ENCODE measurements around the gene RBM24.
"Not testable (repeated sequence)": the region's sequence is repeated elsewhere in the genome, so short reads cannot be mapped to it uniquely, and the experiment has no call there.

RBM24 gene

DNA sequence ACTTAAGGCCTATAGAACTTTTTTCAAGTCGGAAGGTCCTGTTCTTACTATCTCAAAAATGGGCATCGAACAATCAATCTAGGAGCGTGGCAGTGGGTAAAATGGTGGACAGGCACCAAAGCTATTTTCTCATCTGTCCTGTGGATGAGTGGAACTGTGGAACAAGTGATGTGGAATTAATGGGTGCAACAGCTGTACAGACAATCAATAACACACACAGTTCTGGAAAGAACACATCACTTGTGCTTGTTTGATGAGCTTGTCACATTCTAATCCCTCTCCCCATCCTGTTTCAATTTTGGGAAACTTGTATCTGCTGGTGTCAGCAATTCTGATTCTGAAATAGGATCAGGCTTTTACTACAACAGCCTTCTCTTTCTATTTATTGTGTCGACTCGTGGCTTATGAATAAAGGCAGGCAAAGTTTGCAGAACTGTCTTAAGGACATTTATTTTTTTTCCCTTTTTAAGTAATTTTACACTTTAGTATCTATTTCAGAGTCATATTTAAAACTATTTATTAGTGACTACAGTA, 11.5 kb downstream of the RBM24 start:
- no peak for DNase-seq

DNA sequence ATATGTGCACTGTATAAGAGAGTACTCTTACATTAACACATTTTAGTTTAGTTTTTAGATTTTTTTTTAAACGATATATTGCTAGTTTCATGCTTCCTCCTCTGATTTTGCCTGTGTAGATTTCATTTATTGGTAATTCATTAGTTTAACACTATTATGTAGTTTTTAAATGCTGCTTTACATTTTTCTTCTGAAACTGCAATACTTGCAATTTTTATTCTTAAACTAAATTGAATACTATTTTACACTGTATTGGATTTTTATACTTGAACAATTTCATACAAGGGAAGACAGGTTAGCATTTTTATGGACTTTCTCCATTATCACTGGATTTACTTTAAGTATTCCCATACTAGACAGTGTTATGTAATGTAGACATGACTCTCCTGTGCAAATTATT, 12.2 kb downstream of the RBM24 start:
- DNase-seq: no peak

DNA sequence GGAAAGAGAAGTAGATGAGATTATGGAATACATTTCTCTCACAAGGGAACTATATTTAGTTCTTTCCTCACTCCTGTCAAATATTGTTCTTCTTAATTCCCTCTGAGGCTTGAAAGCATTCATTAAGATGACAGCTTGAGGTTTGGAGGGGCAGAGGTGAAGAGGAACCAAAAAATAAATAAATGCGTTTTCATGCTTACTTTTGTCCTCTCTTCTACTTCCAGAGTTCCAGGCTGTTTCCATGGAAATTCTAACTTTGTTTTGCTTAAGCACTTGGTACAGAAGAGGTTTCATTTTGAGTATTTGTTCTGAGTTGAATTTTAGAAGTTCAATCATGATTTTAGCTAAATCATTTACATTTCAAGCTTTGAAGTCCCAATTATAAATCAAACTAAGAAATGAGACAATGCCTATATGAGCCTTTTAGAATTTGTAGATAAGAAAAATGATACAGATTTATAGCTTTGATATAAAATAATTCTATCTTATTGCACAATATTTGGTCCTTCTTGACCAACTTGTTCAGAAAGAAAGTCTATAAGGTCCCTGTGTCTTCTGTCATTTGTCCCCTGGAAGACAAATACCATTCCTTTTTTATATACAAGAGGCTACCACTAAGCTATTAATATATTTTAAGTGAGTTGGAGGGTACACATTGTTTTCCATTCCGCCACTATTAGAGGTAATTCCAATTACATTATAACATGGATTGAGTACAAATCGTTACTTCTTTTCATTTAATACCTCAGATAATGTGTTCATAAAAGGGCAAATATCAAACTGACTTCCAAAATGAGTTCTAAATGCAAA, 16.3 kb downstream of the RBM24 start:
- DNase-seq: no peak

GRCh38 chr6:17298257-17298656, 17.1 kb downstream of the RBM24 start:
- DNase-seq: no peak

GRCh38 chr6:17299222-17299621, 18.1 kb downstream of the RBM24 start:
- no peak for DNase-seq

GRCh38 chr6:17299750-17300149, 18.6 kb downstream of the RBM24 start:
- no peak for DNase-seq

GRCh38 chr6:17300637-17301036, 19.5 kb downstream of the RBM24 start:
- no peak for DNase-seq

DNA sequence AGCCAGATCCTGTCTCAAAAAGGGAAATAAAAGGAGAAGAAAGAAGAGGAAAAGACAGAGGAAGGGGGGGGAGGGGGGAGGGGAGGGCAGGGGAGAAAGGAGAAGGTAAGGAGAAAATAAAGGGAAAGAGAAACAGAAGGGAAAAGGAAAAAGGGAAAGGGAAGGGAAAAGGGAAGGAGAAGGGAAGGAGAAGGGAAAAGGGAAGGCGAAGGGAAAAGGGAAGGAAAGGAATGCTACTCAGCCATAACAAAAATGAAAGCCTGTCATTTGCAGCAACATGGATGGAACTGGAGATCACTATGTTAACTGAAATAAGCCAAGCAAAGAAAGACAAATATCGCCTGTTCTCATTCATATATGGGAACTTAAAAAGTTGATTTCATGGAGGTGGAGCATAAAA, 22.3 kb downstream of the RBM24 start:
- DNase-seq: no peak

DNA sequence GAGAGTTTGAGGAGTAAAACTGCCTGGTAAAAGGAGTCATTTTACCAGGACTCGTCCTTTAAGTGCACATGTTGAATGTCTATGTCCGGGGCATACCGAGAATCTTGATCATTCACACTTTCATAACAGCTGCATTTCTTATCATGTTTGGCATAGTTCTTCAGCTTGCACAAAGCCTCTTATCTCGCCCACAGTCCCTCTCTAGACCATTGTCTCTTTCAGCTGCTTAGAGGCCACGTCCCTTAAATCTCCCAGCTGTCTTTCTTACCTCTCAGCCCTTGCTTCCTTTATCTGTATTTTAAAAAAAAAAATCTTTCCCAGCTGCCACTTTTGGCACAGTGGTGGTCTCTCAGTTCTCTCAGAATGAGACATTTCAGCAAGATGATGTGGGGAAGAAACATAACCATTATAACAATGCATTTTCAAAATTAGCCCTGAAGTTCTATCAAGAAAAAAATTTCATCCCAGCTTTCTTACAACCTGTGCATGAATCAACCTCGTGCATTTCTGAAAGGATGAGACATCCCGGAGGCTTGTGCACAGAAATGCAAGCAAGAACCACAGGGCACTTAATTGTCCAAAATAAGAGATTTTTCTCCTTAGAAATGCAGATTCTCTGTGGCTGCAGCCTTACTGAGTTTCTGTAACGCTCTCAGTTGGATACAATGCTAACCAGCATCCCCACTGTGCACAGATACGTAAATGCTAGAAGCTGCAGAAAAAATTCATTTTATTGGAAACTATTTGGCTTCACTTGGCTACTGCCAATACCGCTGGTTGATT, 24.2 kb downstream of the RBM24 start:
- DNase-seq: no peak

DNA sequence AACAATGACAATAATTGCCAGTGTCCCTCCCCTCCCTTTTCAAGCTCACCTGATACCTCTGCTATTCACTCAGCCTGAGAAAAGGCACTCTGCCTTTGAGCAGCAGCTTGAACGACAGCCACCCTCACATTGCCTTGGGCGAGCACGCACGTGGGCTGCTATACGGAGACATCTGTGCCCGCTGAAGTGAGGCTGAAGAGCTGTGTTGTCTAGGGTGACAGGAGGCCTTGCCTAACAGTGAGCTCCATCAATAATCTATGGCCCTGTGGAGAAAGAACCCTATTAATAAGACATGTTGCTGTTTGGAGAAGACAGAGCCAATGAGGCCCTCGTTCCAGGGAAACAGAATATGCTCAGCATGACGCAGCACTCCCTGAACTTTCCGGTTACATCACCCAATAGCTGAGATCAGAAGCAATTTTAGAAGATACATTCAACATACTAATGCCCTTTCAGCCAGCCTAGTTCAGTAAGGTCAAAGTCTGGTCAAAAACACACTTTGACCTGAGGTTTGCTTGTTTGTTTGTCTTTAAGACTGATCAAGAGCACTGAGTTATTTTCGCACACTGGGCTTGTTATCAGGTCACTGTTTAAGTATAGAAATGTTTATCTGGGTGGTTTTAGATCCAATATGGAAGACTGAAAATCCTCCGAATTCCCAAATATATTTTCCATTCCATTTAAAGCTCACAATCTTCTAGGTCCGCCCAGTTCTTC, 30.6 kb downstream of the RBM24 start:
- DNase-seq: no peak

DNA sequence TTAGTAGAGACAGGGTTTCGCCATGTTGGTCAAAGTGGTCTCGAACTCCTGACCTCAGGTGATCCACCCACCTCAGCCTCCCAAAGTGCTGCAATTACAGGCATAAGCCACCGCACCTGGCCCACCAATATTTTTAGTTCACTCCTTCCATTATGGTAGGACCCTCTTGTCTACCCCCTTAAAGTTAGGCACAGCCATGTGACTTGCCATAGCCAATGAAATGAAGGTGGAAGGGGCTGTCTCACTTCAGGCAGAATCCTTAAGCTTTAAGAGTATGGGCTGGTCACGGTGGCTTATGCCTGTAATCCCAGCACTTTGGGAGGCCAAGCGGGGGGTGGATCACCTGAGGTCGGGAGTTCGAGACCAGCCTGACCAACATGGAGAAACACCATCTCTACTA, 32.1 kb downstream of the RBM24 start:
- DNase-seq: not testable (repeated sequence)

DNA sequence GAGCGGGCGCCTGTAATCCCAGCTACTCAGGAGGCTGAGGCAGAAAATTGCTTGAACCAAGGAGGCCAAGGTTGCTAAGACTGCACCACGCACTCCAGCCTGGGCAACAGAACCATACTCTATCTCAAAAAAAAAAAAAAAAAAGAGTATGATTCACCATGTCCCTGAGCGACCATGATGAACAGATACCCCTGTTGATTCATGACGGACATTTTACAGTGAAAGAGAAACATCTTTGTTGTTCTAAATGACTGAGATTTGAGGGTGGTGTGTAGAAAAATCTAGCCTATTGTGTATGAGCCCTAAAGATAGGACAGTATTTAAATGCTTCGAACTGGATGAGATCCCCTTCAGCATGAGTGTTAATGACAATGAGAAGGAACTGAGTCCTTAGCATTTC, 32.8 kb downstream of the RBM24 start:
- DNase-seq: no peak

DNA sequence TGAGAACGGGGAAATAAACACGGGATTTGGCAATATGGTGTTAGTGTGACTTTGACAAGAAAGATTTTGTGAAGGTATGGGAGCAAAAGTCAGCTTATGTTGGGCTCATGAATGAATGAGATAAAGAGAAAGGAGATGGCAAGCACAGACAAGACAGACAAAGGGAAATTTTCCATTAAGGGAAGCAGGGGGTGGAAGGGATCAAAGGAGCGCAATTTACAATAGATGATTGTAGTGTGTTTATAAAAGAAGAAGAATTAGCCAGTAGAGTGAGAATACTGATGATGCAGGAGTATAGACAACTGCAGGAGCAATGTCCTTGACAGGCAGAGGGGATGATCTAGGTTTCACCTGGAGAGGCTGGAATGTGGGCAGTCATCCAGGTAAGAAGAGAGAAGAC, 34.1 kb downstream of the RBM24 start:
- DNase-seq: no peak

DNA sequence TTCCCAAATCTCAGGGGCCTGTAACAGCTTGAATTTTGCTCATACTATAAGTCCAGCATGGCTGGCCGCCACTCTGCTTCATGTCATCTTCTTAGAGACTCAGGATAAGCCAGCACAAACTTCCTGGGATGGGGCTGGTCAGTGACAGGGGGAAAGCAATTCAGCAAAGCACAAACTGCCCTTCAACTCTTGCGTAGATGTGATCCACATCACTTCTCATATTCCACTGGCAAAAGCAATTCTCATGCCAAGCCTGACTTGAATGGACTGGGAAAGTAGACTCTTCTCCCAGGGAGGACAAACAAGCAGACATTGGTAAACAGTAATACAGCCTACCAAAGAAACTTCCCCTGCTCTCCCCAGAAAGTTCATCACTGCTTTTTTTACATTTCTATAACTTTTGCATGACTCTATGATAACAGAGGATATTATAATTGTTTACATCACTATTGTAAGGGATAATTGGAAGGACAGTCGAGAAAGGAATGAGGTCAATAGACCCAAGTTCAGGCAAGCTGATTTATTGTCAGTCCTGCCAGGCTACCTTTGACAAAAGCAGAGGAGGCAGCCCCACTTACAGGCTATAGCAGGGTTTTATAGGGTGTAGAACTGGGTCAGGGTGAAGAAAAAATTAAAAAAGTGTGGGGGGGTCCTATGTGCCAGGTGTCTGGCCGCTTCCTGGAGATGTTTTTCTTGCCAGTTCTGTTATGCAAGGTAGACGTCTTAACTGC, 37.4 kb downstream of the RBM24 start:
- DNase-seq: no peak

DNA sequence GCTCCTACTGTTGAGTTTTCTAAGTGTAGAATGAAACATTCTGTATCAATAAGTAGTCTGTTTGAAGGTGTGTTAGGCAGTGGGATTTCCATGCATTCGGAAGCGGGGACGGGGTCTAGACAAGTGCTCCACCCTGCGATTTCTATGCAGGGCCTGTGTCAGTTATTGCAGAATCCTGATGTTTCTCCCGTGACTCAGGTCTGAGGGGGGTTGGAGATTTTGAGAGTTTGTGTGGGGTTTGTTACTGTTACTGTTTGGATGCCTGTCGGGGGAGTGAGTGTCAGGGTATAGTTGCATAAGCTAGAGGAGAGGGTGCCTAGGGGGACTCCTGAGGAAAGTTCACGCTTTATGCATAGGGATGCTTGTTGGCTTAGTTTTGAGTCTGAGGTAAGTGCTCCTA, 39.1 kb downstream of the RBM24 start:
- not testable (repeated sequence) for DNase-seq

DNA sequence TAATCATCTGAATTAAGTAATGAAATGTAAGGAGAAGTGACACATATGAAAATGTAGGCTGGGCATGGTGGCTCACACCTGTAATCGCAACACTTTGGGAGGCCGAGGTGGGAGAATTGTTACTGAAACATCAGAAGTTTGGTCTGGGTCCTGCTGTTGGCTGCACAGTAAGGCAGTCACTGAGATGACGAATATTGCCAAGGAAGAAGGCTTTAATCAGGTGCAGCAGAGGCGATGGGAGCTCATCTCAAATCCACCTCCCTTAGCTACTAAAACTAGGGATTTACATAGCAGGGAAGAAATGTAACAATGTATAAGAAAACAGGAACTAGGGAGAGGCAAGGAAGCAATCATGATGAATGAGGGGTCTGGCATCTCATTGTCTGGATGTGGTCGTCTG, 50.1 kb downstream of the RBM24 start:
- no peak for DNase-seq

DNA sequence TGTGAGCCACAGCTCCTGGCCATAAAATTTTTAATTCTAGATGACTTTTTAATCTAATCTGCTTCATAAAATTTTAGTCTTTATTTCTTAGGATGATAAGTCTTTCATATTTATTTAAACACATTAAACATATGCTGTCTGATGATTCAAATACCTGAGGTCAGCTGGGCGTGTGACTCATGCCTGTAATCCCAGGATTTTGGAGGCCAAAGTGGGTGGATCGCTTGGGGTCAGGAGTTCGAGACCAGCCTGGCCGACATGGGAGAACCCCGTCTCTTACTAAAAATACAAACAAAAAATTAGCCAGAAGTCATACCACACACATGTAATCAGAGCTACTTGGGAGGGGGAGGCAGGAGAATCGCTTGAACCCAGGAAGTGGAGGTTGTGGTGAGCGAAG, 53.1 kb downstream of the RBM24 start:
- DNase-seq: no peak

- DNase-seq: no peak
Measured at GRCh38 chr6:17336425-17336824, 55.3 kb downstream of the RBM24 start.

DNA sequence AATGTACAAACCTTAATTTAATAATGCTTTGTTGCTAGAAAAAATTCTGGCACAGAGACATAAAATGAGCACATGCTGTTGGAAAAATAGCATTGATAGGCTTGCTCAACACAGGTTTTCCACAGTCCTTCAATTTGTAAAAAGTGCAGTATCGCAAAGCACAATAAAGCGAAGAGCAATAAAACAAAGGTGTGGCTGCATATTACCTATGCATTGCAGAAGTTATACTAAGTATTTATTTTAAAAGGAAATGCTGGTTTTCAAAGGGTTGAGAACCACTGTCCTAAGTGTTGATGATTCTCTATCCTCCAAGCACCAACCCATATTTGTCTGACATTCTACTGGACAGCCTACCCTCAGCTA, 58.1 kb downstream of the RBM24 start:
- no peak for DNase-seq

- DNase-seq: no peak
Measured at GRCh38 chr6:17341117-17341805, 60.1 kb downstream of the RBM24 start.

- no peak for DNase-seq
Measured at GRCh38 chr6:17341891-17342290, 60.7 kb downstream of the RBM24 start.

DNA sequence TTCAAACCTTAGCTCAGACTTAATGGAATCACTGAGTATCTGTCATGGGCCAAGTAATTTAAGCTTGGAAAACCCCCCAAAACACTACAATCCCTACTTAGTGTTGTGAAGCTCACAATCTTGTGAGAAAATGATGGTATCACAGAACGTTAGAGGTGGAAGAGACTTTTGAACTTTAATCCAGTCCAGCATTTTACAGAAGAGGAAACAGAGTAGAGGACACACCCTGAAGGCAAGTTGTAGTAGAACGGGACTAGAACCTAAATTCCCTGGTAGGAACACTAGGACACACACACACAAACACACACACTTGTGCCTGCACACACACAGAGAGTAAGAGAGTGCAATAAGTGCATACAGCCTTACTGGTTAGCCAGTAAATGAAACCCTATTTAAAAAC, 62.1 kb downstream of the RBM24 start:
- no peak for DNase-seq
